ENCODE results near the gene NCKAP5. TPM values are rescaled to one million over a fixed set of nuclear protein-coding genes. Genes with fewer than 3 reads are reported as not detected.

The NCKAP5 gene
- total RNA-seq, 1 donor from 2014 or later = 7.4 TPM

DNA sequence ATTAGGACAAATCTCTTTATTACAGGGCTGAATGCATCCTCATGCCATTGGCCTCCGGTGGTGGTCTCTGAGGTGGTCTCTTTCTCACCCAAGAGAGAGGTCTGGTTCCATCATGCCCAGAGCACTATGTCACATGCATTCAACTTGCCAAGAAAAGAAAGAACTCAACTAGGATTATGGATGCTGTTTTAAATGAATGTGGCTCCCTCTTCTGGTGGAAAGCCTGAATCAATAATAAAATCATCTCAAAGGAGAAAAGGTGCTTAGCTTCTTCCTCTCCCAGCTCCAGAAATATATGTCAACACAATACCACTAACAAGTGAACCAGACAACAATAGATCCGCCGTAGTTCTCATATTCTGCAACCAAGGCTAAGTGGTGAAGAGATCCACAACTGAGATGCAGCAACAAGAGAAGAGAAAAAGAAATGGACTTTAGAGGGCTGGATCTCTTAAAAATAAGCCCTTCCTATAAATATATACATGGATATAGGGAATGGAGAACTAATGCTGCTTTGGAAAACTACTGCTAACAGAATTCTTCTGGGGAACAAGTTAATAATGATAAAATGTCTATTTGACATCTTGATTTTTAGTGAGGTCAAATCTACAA is 396.8 kb downstream of the NCKAP5 start:
- Mint-ChIP-seq H3K27me3 (ENCODE audit: unreplicated experiment) (no peaks in the 10 kb centered on the region), H3K27ac (ENCODE audit: unreplicated experiment) (no peak overlapping the region), H3K4me1 (ENCODE audit: unreplicated experiment) (peaks cover 2% of the 10 kb centered on the region), H3K4me3 (ENCODE audit: unreplicated experiment) (no peak overlapping the region), H3K36me3 (ENCODE audit: low read depth, unreplicated experiment) (no peaks in the 10 kb centered on the region), H3K9me3 (ENCODE audit: unreplicated experiment) (no peaks in the 10 kb centered on the region)
- DNase-seq (ENCODE audit: low spot score) = peak; percentile 30
- TF ChIP-seq, protein P1, sequence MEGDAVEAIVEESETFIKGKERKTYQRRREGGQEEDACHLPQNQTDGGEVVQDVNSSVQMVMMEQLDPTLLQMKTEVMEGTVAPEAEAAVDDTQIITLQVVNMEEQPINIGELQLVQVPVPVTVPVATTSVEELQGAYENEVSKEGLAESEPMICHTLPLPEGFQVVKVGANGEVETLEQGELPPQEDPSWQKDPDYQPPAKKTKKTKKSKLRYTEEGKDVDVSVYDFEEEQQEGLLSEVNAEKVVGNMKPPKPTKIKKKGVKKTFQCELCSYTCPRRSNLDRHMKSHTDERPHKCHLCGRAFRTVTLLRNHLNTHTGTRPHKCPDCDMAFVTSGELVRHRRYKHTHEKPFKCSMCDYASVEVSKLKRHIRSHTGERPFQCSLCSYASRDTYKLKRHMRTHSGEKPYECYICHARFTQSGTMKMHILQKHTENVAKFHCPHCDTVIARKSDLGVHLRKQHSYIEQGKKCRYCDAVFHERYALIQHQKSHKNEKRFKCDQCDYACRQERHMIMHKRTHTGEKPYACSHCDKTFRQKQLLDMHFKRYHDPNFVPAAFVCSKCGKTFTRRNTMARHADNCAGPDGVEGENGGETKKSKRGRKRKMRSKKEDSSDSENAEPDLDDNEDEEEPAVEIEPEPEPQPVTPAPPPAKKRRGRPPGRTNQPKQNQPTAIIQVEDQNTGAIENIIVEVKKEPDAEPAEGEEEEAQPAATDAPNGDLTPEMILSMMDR (IDR thresholded peaks at IDR 0.05; ENCODE audit: unreplicated experiment) = peak; percentile 65

DNA sequence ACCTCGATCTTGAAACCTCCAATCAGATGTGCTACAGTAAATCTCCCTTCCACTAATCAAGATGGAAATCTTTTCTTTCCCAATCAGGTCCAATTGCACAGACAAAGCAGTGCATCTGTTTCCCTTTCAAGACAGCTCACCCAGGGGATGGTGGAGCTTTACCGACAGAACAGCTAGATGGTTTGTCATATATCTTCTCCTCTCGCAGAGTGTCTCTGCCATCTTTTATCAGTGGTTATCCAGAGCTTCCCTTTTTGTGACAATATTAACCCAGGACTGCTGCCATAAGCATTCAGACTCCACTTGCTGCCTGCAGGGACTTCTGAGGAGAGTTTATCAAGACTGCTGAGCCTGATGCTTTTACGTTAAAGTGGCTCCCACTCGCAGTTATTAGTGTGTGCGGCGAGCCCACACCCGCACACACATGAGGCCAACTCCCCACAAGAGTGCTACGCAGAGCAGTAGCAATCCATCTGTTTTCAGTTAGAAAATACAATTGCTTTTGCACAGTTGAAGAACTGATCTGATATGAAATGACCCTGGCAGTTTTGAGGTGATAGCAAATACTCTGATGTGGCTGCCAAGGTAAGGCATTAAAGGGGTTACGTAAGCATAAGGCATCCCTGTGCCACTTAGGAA is 398.9 kb downstream of the NCKAP5 start:
- Mint-ChIP-seq H3K9me3 (ENCODE audit: unreplicated experiment) (no peaks in the 10 kb centered on the region), H3K27me3 (ENCODE audit: unreplicated experiment) (no peaks in the 10 kb centered on the region), H3K4me3 (ENCODE audit: unreplicated experiment) (no peak overlapping the region), H3K36me3 (ENCODE audit: low read depth, unreplicated experiment) (no peaks in the 10 kb centered on the region), H3K27ac (ENCODE audit: unreplicated experiment) (no peak overlapping the region), H3K4me1 (ENCODE audit: unreplicated experiment) (peaks cover 2% of the 10 kb centered on the region)
- TF ChIP-seq, protein P1 (IDR thresholded peaks at IDR 0.05; ENCODE audit: unreplicated experiment) = no peak
- DNase-seq (ENCODE audit: low spot score) = no peak

DNA sequence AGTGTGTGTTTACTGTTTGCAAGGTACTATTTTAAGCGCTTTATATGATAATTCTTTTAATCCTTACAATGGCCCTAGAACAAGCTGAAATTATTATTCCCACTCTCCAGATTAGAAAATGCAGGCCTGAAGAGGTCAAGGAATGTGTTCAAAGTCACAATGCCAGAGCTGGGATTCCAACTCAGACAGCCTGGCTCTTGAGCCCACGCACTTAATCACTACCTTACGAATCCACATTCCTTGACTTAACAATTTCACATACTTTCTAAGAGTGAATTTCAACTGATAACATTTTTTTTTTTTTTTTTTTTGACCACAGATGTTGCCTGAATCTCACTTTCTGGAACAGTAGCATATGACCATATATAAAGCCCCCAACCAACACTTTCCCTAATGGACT is 400.3 kb downstream of the NCKAP5 start:
- H3K27ac Mint-ChIP-seq (ENCODE audit: unreplicated experiment) = no peak overlapping the region
- TF ChIP-seq, protein P1 (IDR thresholded peaks at IDR 0.05; ENCODE audit: unreplicated experiment) = no peak
- no peak for DNase-seq (ENCODE audit: low spot score)
- H3K27me3 Mint-ChIP-seq (ENCODE audit: unreplicated experiment) = no peaks in the 10 kb centered on the region
- H3K9me3 Mint-ChIP-seq (ENCODE audit: unreplicated experiment) = no peaks in the 10 kb centered on the region
- H3K4me3 Mint-ChIP-seq (ENCODE audit: unreplicated experiment) = no peak overlapping the region
- H3K36me3 Mint-ChIP-seq (ENCODE audit: low read depth, unreplicated experiment) = no peaks in the 10 kb centered on the region
- H3K4me1 Mint-ChIP-seq (ENCODE audit: unreplicated experiment) = peaks cover 2% of the 10 kb centered on the region

DNA sequence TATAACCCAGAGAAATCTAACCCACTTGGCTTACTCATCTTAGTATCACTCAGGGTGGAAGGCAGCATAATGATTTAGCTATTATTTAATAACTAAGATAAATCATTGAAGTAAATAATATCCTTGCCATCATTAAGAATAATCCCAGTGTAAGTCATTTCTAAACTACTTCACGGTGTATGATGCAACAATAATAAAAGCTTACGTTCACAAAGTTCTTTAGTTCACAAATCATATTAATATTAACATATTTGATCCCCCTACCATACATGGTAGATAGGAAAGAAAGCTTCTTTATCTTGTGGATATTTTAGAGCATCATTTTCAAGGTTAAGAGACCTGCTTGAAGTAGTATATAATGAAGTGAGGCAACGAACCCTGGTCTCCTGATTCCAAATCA is 401.0 kb downstream of the NCKAP5 start:
- no peaks in the 10 kb centered on the region for H3K27me3 Mint-ChIP-seq (ENCODE audit: unreplicated experiment)
- no peaks in the 10 kb centered on the region for H3K9me3 Mint-ChIP-seq (ENCODE audit: unreplicated experiment)
- H3K27ac Mint-ChIP-seq (ENCODE audit: unreplicated experiment) = no peak overlapping the region
- TF ChIP-seq, protein P1 (IDR thresholded peaks at IDR 0.05; ENCODE audit: unreplicated experiment) = no peak
- DNase-seq (ENCODE audit: low spot score) = no peak
- no peaks in the 10 kb centered on the region for H3K36me3 Mint-ChIP-seq (ENCODE audit: low read depth, unreplicated experiment)
- H3K4me1 Mint-ChIP-seq (ENCODE audit: unreplicated experiment) = peaks cover 2% of the 10 kb centered on the region
- no peak overlapping the region for H3K4me3 Mint-ChIP-seq (ENCODE audit: unreplicated experiment)

DNA sequence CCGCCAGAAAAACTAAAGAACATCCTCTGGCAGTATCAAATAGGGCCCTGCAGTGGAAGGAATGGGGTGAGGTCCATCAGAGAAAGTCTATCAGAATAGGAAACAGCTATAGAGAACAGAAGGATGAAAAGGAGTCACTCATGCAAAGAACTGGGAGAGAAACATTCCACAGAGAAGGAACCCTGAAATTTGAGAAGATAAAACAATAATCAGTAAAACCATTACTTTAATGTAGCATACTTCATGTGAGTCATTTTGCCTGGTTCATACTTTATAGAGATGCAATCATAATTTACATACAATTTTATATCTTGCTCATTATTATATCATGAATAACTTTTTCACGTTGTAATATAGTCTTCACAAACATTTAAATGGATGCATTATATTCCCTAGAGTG is 402.2 kb downstream of the NCKAP5 start:
- no peaks in the 10 kb centered on the region for H3K27me3 Mint-ChIP-seq (ENCODE audit: unreplicated experiment)
- no peak overlapping the region for H3K27ac Mint-ChIP-seq (ENCODE audit: unreplicated experiment)
- H3K9me3 Mint-ChIP-seq (ENCODE audit: unreplicated experiment) = no peaks in the 10 kb centered on the region
- TF ChIP-seq, protein P1 (IDR thresholded peaks at IDR 0.05; ENCODE audit: unreplicated experiment) = no peak
- H3K4me3 Mint-ChIP-seq (ENCODE audit: unreplicated experiment) = no peak overlapping the region
- no peak for DNase-seq (ENCODE audit: low spot score)
- no peaks in the 10 kb centered on the region for H3K36me3 Mint-ChIP-seq (ENCODE audit: low read depth, unreplicated experiment)
- no peaks in the 10 kb centered on the region for H3K4me1 Mint-ChIP-seq (ENCODE audit: unreplicated experiment)
